Small intestine (tissue), 7 donors: ENCODE results near the gene FAM3A. TPM values are rescaled to one million over a fixed set of nuclear protein-coding genes. Genes with fewer than 3 reads are reported as not detected.
A peak's percentile ranks its signal among the peaks of the same experiment; 100 is the strongest.

Experiments used
- DNase-seq, 2 donors: peaks; one replicate each; pipeline versions ENCODE4 v3.0.0 to v3.0.0-alpha.2; 2013
- FAIRE-seq: peaks from 2 replicates; lab custom pipeline; 2012; peaks lifted over from hg19 to GRCh38; lab: Jason Lieb, UNC
- H3K27ac ChIP-seq, 3 donors: one replicate each; pipeline ENCODE4 v1.5.1; 2013; ENCODE audit warnings: low read length in 2 of 3, mild to moderate bottlenecking in 2 of 3, control low read depth in 1 of 3, inconsistent platforms in 1 of 3, low read depth in 1 of 3, moderate library complexity in 1 of 3
- H3K27me3 ChIP-seq, 3 donors: one replicate each; pipeline ENCODE4 v1.6.1; 2013; ENCODE audit warnings: low read length in 3 of 3, inconsistent platforms in 1 of 3; ENCODE audit not compliant: control insufficient read depth in 3 of 3, insufficient read depth in 3 of 3
- H3K36me3 ChIP-seq, 3 donors: one replicate each; pipeline ENCODE4 v1.6.1; 2013; ENCODE audit warnings: low read length in 3 of 3, inconsistent platforms in 1 of 3, low read depth in 1 of 3, mild to moderate bottlenecking in 1 of 3, moderate library complexity in 1 of 3; ENCODE audit not compliant: control insufficient read depth in 3 of 3, insufficient read depth in 2 of 3
- H3K4me1 ChIP-seq, 3 donors: one replicate each; pipeline ENCODE4 v1.6.1; 2013; ENCODE audit warnings: low read length in 2 of 3, inconsistent platforms in 1 of 3, low read depth in 1 of 3, mild to moderate bottlenecking in 1 of 3, moderate library complexity in 1 of 3; ENCODE audit not compliant: control insufficient read depth in 3 of 3, insufficient read depth in 2 of 3
- H3K4me3 ChIP-seq, 3 donors: one replicate each; pipeline ENCODE4 v1.5.1; 2013; ENCODE audit warnings: low read length in 3 of 3, control low read depth in 1 of 3, inconsistent platforms in 1 of 3, low read depth in 1 of 3, mild to moderate bottlenecking in 1 of 3, moderate library complexity in 1 of 3
- H3K9me3 ChIP-seq, 2 donors: one replicate each; pipeline ENCODE4 v1.6.1; 2013; ENCODE audit warnings: low read depth in 1 of 2, low read length in 1 of 2; ENCODE audit not compliant: control insufficient read depth in 2 of 2, insufficient read depth in 1 of 2
- WGBS, 3 donors: extraction: QIAGEN DNeasy Blood & Tissue Kit; methylation state at CpG; one replicate each; pipeline ENCODE4 v1.1.7; 2013; 5-methylcytosine and 5-hydroxymethylcytosine counted together
- polyA plus RNA-seq, 4 donors: library from polyadenylated mRNA; stranded (reverse) in 3 of 4; unstranded in 1 of 4; fragments of 200-250 nt in 3 of 4; fragments of 120-200 nt in 1 of 4; gene quantifications; one replicate each; pipeline versions ENCODE4 v1.2.1 to v1.2.3, GENCODE V29; 2013
- donor health status: healthy with polysubstance abuse.
- donor health status: control.
- donor health status: control.
- donor health status: Bipolar disorder and iron deficiency.
- donor health status: healthy.

The FAM3A gene
- polyA plus RNA-seq, 4 donors: 45.6 to 123 (median 90.1) TPM

- DNase-seq (no peak), FAIRE-seq (no peak)
- Histone ChIP-seq H3K36me3 (peaks cover 0 to 26% (median 0%) of the 10 kb centered on the region in 3 donors), H3K27ac (no peak overlapping the region), H3K9me3 (no peaks in the 10 kb centered on the region), H3K4me1 (peaks cover 0 to 20% (median 0%) of the 10 kb centered on the region in 3 donors), H3K4me3 (no peak overlapping the region), H3K27me3 (no peaks in the 10 kb centered on the region)
- 69 to 86% (median 83%) methylated on average over 3 to 6 of the region's 6 CpGs for WGBS, 3 donors
These were observed 13.2 kb upstream of the FAM3A start for GRCh38 chrX:154529206-154529612.

- FAIRE-seq: no peak
These were observed 11.1 kb upstream of the FAM3A start for GRCh38 chrX:154526901-154527675.

DNA sequence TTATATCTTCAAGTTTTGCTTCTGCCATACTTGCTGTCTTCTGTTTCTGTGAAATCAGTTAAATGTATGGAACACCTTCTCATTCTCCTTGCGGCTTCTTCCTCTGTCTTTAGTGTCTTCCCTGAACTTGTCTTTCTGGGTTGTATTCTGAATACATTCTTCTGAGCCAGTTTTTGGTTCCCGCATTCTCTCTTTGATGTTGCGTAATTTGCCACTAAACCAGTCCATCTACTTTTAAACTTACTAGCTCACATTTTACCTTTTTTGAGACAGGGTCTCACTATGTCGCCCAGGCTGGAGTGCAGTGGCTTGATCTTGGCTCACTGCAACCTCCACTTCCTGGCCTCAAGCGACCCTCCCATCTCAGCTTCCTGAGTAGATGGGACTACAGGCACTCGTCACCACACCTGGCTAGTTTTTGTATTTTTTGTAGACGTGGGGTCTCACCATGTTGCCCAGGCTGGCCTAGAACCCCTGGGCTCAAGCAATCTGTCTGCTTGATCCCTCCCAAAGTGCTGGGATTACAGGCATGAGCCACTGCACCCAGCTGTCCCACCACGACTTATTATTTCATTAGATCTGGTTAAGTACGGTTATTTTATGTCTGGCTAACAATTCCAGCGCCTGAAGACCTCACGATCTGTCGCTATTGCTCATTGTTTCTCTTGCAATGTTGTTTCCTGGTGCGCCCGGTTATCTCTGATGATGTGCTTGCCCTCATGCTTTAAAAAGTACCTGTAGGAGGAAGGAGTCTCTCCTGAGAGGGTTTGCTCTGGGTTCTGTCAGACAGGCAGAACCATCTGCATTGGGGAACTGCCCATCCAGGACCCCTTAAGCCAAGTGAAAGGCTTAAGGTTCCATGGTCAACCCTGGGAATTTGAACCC is 9.8 kb upstream of the FAM3A start:
- H3K4me1 ChIP-seq: peaks cover 0 to 12% (median 0%) of the 10 kb centered on the region in 3 donors
- FAIRE-seq: no peak
- 78 to 85% (median 81%) methylated on average over 13 to 14 of the region's 14 CpGs for WGBS, 3 donors

More at GRCh38 chrX:154526901-154527675, 11.1 kb upstream of the FAM3A start:
- WGBS, 3 donors: 7 to 28% (median 10%) methylated on average over 13 to 15 of the region's 15 CpGs
- Histone ChIP-seq H3K4me3 (peak overlapping the region in 1 of 3 donors; percentile 37), H3K36me3 (peaks cover 0 to 5% (median 0%) of the 10 kb centered on the region in 3 donors), H3K9me3 (no peaks in the 10 kb centered on the region), H3K27ac (peak overlapping the region in 2 of 3 donors; percentile 74 to 82), H3K4me1 (peaks cover 0 to 20% (median 0%) of the 10 kb centered on the region in 3 donors), H3K27me3 (no peaks in the 10 kb centered on the region)
- peak; percentile 80 to 82 for DNase-seq

DNA sequence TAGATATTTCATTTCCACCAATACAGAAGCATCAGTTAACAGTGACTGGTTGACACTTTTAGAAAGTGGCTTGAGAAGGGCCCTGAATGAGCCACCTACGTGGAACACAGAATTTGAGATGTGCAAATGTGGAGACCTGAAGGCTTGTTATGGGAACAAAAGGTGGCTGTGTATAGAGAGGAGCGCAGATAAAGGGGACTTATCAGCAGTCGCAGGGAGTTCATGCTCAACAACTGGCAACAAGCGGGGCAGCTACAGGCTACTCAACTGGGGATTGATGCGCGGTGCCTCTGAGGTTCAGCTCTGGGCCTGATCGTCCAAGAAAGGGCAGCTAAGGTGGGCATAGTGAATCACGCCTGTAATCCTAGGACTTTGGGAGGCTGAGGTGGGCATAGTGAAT is 3.4 kb upstream of the FAM3A start:
- WGBS, 3 donors: 89 to 95% (median 94%) methylated on average over 8 of the region's 8 CpGs
- Histone ChIP-seq H3K9me3 (no peaks in the 10 kb centered on the region), H3K4me3 (no peak overlapping the region), H3K27ac (no peak overlapping the region), H3K36me3 (no peaks in the 10 kb centered on the region), H3K4me1 (peaks cover 0 to 20% (median 0%) of the 10 kb centered on the region in 3 donors), H3K27me3 (no peaks in the 10 kb centered on the region)
- FAIRE-seq (no peak), DNase-seq (no peak)

More for the DNA sequence above, 9.8 kb upstream of the FAM3A start:
- no peak for DNase-seq
- H3K36me3 ChIP-seq: peaks cover 0 to 2% (median 0%) of the 10 kb centered on the region in 3 donors
- H3K27ac ChIP-seq: no peak overlapping the region
- H3K27me3 ChIP-seq: no peaks in the 10 kb centered on the region
- H3K4me3 ChIP-seq: no peak overlapping the region
- H3K9me3 ChIP-seq: no peaks in the 10 kb centered on the region

GRCh38 chrX:154517101-154517781 is 1.2 kb upstream of the FAM3A start:
- DNase-seq (peak; percentile 51 to 58), FAIRE-seq (no peak)
- H3K27me3 ChIP-seq: no peaks in the 10 kb centered on the region
- WGBS, 3 donors: 34 to 56% (median 37%) methylated on average over 25 of the region's 25 CpGs
- peaks cover 0 to 13% (median 0%) of the 10 kb centered on the region in 3 donors for H3K36me3 ChIP-seq
- H3K4me3 ChIP-seq: peak overlapping the region in 2 of 3 donors; percentile 6 to 61
- peaks cover 0 to 20% (median 0%) of the 10 kb centered on the region in 3 donors for H3K4me1 ChIP-seq
- no peaks in the 10 kb centered on the region for H3K9me3 ChIP-seq
- peak overlapping the region; percentile 69 to 100 (median 98) for H3K27ac ChIP-seq

DNA sequence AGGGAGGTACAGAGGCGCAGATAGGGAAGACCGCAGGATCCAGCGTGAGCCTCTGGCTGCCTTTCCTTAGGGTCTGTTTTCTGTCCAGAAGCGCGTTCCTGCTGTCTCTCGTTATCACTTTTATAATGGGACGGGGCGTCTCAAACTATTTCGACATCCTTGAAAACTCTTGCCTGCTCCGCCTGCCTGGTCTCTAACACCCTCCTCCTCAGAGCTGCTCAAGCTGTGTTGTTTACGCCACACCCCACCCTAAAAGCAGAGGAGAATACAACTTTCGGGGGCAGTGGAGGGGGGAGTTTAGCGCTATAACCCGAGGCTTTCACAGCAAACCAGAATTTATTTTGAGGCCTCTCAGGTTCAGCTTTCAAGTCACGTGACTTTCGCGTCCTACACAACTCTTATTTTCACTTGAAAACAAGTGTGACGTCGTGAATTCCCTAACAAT is 646 bp upstream of the FAM3A start:
- WGBS, 3 donors: 5 to 47% (median 10%) methylated on average over 19 of the region's 19 CpGs

DNA sequence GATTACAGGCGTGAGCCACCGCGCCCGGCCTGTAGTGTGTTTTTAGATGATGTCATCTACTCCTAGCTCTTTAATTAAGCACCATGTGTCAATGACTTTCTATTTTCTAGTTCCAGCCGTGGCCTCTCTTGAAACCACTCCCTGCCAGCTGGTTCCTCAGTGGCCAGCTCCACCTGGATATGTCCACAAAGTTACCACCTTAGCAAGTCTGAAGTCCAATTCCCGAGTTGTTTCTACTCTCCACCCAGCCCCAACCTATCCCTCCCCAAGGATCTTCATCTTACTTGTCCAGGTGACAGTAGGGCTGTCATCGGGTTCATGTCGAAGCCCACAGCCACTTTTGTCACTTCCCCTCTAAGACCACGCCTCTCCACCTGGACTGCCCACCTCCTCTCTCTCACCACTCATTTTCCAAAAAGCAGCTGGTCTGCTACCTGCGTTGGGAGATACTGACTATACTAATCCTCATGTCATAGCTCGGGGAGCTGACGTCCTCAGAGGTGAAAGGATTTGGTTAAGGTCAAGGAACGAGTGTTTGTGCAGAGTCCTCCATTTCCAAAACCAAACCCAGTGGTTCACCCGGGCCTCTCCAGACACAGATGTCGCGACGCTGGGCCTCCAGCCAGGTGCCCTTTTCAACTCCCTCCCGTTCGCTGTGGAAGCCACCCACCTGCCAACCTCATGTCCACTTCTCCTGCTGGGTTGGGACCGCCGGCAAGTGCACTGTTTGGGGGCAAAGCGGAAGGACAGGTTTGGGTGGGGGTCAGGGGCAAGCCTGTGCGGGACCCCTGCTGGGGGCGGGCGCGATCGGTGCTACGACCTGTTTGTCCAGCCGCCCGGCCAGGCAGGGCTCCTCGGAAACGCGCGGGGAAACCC is 704 bp downstream of the FAM3A start:
- no peaks in the 10 kb centered on the region for H3K27me3 ChIP-seq
- H3K9me3 ChIP-seq: no peaks in the 10 kb centered on the region
- H3K36me3 ChIP-seq: peaks cover 0 to 24% (median 0%) of the 10 kb centered on the region in 3 donors
- peaks cover 0 to 20% (median 0%) of the 10 kb centered on the region in 3 donors for H3K4me1 ChIP-seq
- peak overlapping the region; percentile 87 to 98 (median 97) for H3K27ac ChIP-seq
- DNase-seq (peak; percentile 76 to 86), FAIRE-seq (peak; percentile 65)
- WGBS, 3 donors: 13 to 47% (median 14%) methylated on average over 24 to 34 of the region's 34 CpGs
- peak overlapping the region; percentile 63 to 94 (median 78) for H3K4me3 ChIP-seq

More for the DNA sequence above, 646 bp upstream of the FAM3A start:
- Histone ChIP-seq H3K9me3 (no peaks in the 10 kb centered on the region), H3K4me1 (peaks cover 0 to 20% (median 0%) of the 10 kb centered on the region in 3 donors), H3K27me3 (no peaks in the 10 kb centered on the region), H3K27ac (peak overlapping the region; percentile 69 to 100 (median 98)), H3K4me3 (peak overlapping the region in 2 of 3 donors; percentile 45 to 61), H3K36me3 (peaks cover 0 to 16% (median 0%) of the 10 kb centered on the region in 3 donors)
- DNase-seq: peak; percentile 30 to 65
- FAIRE-seq: no peak
